MM.1S (cell line): ENCODE measurements around the gene EPN2.

Experiments
- DNase-seq: peaks from one replicate; pipeline ENCODE4 v3.0.0-alpha.2; 2015
- H2AFZ ChIP-seq: fragments of 300-600 bp; sonication (generic); 2 replicates; pipeline ENCODE4 v1.6.0; 2016; ENCODE audit warnings: antibody characterized with exemption, low read length
- H3F3A ChIP-seq: fragments of 300-600 bp; sonication (generic); 2 replicates; pipeline ENCODE4 v1.6.1; 2016; ENCODE audit warnings: mild to moderate bottlenecking, antibody characterized with exemption, low read length, moderate library complexity, mixed read lengths; ENCODE audit not compliant: insufficient read depth
- H3K27ac ChIP-seq: fragments of 300-600 bp; sonication (generic); 2 replicates; pipeline ENCODE4 v1.5.1; 2016; ENCODE audit warnings: mild to moderate bottlenecking, low read length
- H3K27me3 ChIP-seq: fragments of 300-600 bp; sonication (generic); replicated peaks from 2 replicates; pipeline ENCODE4 v1.6.0; 2016; ENCODE audit warnings: low read length; ENCODE audit not compliant: insufficient read depth
- H3K36me3 ChIP-seq: fragments of 300-600 bp; sonication (generic); replicated peaks from 2 replicates; pipeline ENCODE4 v1.6.1; 2016; ENCODE audit warnings: mild to moderate bottlenecking, low read length, mixed read lengths; ENCODE audit not compliant: insufficient read depth
- H3K4me1 ChIP-seq: fragments of 300-600 bp; sonication (generic); 2 replicates; pipeline ENCODE4 v1.6.1; 2016; ENCODE audit warnings: low read length, mixed read lengths
- H3K4me2 ChIP-seq: fragments of 300-600 bp; sonication (generic); 2 replicates; pipeline ENCODE4 v1.6.0; 2016; ENCODE audit warnings: low read depth, low read length
- H3K4me3 ChIP-seq: fragments of 300-600 bp; sonication (generic); 2 replicates; pipeline ENCODE4 v1.5.1; 2016; ENCODE audit warnings: low read length, mixed read lengths
- H3K79me2 ChIP-seq: fragments of 300-600 bp; sonication (generic); 2 replicates; pipeline ENCODE4 v1.6.1; 2016; ENCODE audit warnings: mixed run types, low read length, mixed read lengths
- H3K9ac ChIP-seq: fragments of 300-600 bp; sonication (generic); 2 replicates; pipeline ENCODE4 v1.6.1; 2016; ENCODE audit warnings: low read length, mixed read lengths
- H3K9me2 ChIP-seq: fragments of 300-600 bp; sonication (generic); replicated peaks from 2 replicates; pipeline ENCODE4 v1.6.1; 2016; ENCODE audit warnings: mild to moderate bottlenecking, low read length, mixed read lengths; ENCODE audit not compliant: insufficient read depth
- H3K9me3 ChIP-seq: fragments of 300-600 bp; sonication (generic); replicated peaks from 2 replicates; pipeline ENCODE4 v1.6.1; 2016; ENCODE audit warnings: mild to moderate bottlenecking, low read length, mixed read lengths; ENCODE audit not compliant: insufficient read depth
- H4K20me1 ChIP-seq: fragments of 300-600 bp; sonication (generic); 2 replicates; pipeline ENCODE4 v1.6.1; 2016; ENCODE audit warnings: mild to moderate bottlenecking, low read length, moderate library complexity, mixed read lengths; ENCODE audit not compliant: insufficient read depth
- EZH2 ChIP-seq: fragments of 300-600 bp; sonication (generic); optimal IDR thresholded peaks from 2 replicates; pipeline ENCODE3; 2017; ENCODE audit warnings: low read depth, mild to moderate bottlenecking, antibody characterized with exemption, low read length, mixed read lengths
- EZH2phosphoT487 ChIP-seq: fragments of 300-600 bp; sonication (generic); IDR thresholded peaks from 2 replicates; pipeline ENCODE4 v1.6.1; 2018; ENCODE audit warnings: antibody characterized with exemption, low read length
- TF ChIP-seq, protein P1 (sequence below): fragments of 300-600 bp; sonication (generic); IDR thresholded peaks from 2 replicates; pipeline ENCODE4 v1.5.1; 2016; ENCODE audit warnings: antibody characterized with exemption, low read length, mixed read lengths

The EPN2 gene

DNA sequence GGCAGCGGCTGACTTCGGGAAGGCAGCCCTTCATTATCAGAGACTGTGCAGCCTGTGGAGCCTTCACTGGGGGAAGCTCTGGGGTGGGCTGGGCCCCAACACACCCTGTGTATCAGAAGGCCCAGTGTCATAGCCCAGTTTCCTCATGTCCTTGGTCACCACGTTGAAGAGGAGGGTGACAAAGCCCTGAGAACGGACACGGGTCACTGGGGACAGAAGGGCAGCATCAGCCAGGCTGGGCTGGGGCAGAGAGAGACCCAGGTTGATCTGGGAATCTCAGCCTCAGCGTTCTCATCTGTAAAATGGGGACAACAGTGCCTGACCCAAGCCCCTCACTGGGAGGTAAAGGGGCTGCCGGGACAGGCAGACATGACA, 106.1 kb downstream of the EPN2 start:
- Histone ChIP-seq H3K9me3 (no peaks in the 10 kb centered on the region), H3K4me2 (no peak overlapping the region), H3K9ac (no peak overlapping the region), H3K9me2 (no peaks in the 10 kb centered on the region), H2AFZ (no peak overlapping the region), H3K79me2 (no peaks in the 10 kb centered on the region), H3K4me1 (no peaks in the 10 kb centered on the region), H3K36me3 (no peaks in the 10 kb centered on the region), H3K4me3 (no peak overlapping the region), H4K20me1 (no peaks in the 10 kb centered on the region), H3K27me3 (no peaks in the 10 kb centered on the region), H3F3A (no peaks in the 10 kb centered on the region), H3K27ac (no peak overlapping the region)
- DNase-seq, result no peak
- TF ChIP-seq EZH2 (no peak), EZH2phosphoT487 (no peak)
- TF ChIP-seq, protein P1, sequence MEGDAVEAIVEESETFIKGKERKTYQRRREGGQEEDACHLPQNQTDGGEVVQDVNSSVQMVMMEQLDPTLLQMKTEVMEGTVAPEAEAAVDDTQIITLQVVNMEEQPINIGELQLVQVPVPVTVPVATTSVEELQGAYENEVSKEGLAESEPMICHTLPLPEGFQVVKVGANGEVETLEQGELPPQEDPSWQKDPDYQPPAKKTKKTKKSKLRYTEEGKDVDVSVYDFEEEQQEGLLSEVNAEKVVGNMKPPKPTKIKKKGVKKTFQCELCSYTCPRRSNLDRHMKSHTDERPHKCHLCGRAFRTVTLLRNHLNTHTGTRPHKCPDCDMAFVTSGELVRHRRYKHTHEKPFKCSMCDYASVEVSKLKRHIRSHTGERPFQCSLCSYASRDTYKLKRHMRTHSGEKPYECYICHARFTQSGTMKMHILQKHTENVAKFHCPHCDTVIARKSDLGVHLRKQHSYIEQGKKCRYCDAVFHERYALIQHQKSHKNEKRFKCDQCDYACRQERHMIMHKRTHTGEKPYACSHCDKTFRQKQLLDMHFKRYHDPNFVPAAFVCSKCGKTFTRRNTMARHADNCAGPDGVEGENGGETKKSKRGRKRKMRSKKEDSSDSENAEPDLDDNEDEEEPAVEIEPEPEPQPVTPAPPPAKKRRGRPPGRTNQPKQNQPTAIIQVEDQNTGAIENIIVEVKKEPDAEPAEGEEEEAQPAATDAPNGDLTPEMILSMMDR, result no peak

DNA sequence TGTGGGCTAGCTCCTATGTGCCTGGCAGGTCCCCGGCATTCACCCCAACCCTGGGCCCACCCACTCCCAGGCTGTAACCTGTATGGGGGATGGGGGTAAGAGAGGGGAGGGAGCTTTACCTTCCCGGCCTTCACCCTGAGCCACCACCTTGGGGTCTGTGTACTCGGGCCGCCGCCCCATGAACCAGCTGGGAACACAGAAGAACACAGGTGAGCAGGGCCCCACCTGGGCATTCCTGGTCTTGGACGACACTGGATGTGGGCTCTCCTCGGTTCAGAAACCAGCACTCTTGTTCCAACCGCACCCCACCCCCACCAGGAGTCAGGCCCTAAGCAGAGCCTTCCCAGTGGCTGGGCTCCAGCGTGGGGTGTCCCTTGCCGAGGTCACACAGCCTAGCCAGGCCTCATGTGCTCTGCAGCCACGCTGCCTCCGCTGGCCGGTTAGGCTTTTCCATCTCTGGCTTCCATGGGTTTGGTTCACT, 106.5 kb downstream of the EPN2 start:
- Histone ChIP-seq H3K4me2 (no peak overlapping the region), H3K27ac (no peak overlapping the region), H3K9me2 (no peaks in the 10 kb centered on the region), H3K9me3 (no peaks in the 10 kb centered on the region), H3K9ac (no peak overlapping the region), H3K4me1 (no peaks in the 10 kb centered on the region), H2AFZ (no peak overlapping the region), H3K4me3 (no peak overlapping the region), H3K36me3 (no peaks in the 10 kb centered on the region), H3K79me2 (no peaks in the 10 kb centered on the region), H3F3A (no peaks in the 10 kb centered on the region), H3K27me3 (no peaks in the 10 kb centered on the region), H4K20me1 (no peaks in the 10 kb centered on the region)
- TF ChIP-seq EZH2phosphoT487, result no peak
- no peak for TF ChIP-seq EZH2
- TF ChIP-seq, protein P1, result no peak
- no peak for DNase-seq

DNA sequence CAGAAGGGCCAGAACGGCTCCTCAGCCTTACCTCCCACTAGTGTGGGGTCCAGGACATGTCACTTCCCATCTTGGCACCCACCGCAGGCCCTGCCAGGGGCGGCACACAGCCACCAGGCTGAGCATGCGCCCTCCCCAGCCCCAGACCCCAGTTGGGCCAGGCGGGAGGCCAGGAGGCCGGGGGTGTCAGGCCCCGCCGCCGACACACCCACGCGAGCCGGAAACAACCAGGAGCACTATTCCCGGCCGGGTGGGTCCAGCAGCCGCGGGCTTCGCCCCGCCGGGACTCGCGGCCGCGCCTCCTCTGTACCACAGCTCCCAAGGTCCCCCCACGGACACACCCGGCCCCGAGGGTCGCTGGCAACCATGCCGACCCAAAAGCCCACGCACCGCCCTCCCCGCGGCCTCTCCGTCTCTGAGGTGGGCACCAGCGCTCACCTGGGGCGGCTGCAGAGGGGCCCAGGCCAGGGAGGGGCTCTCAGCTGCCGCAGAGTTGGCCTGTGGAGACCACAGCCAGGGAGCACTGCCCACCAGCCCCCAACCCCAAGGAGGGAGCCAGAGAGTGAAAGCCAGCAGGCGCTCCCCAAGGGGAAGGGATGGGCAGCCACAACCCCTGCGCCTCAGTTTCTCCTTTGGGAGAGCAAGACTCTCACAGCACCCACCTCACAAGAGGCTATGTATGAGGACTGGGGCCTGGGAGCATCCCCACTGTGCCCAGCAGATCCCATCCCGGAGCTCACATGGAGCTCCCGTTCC, 107.3 kb downstream of the EPN2 start:
- Histone ChIP-seq H4K20me1 (no peaks in the 10 kb centered on the region), H2AFZ (no peak overlapping the region), H3K79me2 (no peaks in the 10 kb centered on the region), H3K9ac (no peak overlapping the region), H3K4me1 (no peaks in the 10 kb centered on the region), H3F3A (no peaks in the 10 kb centered on the region), H3K27me3 (no peaks in the 10 kb centered on the region), H3K4me2 (no peak overlapping the region), H3K4me3 (no peak overlapping the region), H3K36me3 (no peaks in the 10 kb centered on the region), H3K9me3 (no peaks in the 10 kb centered on the region), H3K27ac (no peak overlapping the region), H3K9me2 (no peaks in the 10 kb centered on the region)
- TF ChIP-seq EZH2phosphoT487, result no peak
- TF ChIP-seq EZH2, result no peak
- TF ChIP-seq, protein P1, result no peak
- no peak for DNase-seq
